ENCODE results near the gene EYA2.
"Not testable (repeated sequence)": the region's sequence is repeated elsewhere in the genome, so short reads cannot be mapped to it uniquely, and the experiment has no call there.

Gene EYA2

GRCh38 chr20:47205577-47206123 lies 311.0 kb downstream of the EYA2 start:
- peak; percentile 72 for DNase-seq (ENCODE audit: extremely low spot score)
- POLR2A ChIA-PET = no interaction called here
- peak; percentile 54; the same call in 1 of the 2 replicates for TF ChIP-seq L3MBTL2 (conservative IDR thresholded peaks at IDR 0.05)
- no peak for TF ChIP-seq FOXA1 (IDR thresholded peaks at IDR 0.05)
- TF ChIP-seq FOXM1 (IDR thresholded peaks at IDR 0.05; ENCODE audit: borderline replicate concordance) = no peak
- CTCF ChIA-PET = interaction anchor here (0.6 to 1.7 kb wide), 6 partner anchors 11 to 1016 kb away, joined by 3 to 11 read pairs (median 4); no protein-coding TSS in a partner anchor

- CTCF ChIA-PET; POLR2A ChIA-PET; DNase-seq (ENCODE audit: extremely low spot score): not testable (repeated sequence)
Measured at GRCh38 chr20:47206552-47206951, 311.9 kb downstream of the EYA2 start.

GRCh38 chr20:47206962-47207641 lies 312.5 kb downstream of the EYA2 start:
- TF ChIP-seq NFRKB (IDR thresholded peaks at IDR 0.05) (no peak), SP1 (IDR thresholded peaks at IDR 0.05) (no peak), FOXM1 (IDR thresholded peaks at IDR 0.05; ENCODE audit: borderline replicate concordance) (no peak), LEF1 (IDR thresholded peaks at IDR 0.05; ENCODE audit: borderline replicate concordance) (no peak), ELF4 (IDR thresholded peaks at IDR 0.05) (no peak), SUZ12 (IDR thresholded peaks at IDR 0.05) (no peak), FOXA1 (IDR thresholded peaks at IDR 0.05) (no peak), TARDBP (IDR thresholded peaks at IDR 0.05) (no peak), ARNT (IDR thresholded peaks at IDR 0.05) (no peak), BHLHE40 (IDR thresholded peaks at IDR 0.05; ENCODE audit: borderline replicate concordance) (no peak), CTBP1 (IDR thresholded peaks at IDR 0.05; ENCODE audit: borderline replicate concordance) (no peak), PKNOX1 (IDR thresholded peaks at IDR 0.05) (no peak), L3MBTL2 (conservative IDR thresholded peaks at IDR 0.05) (no peak), HDGF (IDR thresholded peaks at IDR 0.05; ENCODE audit: borderline replicate concordance) (no peak), ZNF384 (IDR thresholded peaks at IDR 0.05) (no peak), FOXK2 (IDR thresholded peaks at IDR 0.05) (no peak)
- ChIA-PET CTCF (interaction anchor here (0.7 kb wide), 1 partner anchor 11 kb away, joined by 4 read pairs; no protein-coding TSS in a partner anchor), POLR2A (no interaction called here)
- DNase-seq (ENCODE audit: extremely low spot score) = no peak

- CTCF ChIA-PET = interaction anchor here (1.2 kb wide), 1 partner anchor 175 kb away, joined by 6 read pairs; no protein-coding TSS in a partner anchor
- POLR2A ChIA-PET = no interaction called here
Measured at GRCh38 chr20:47208534-47209174, 314.0 kb downstream of the EYA2 start.

GRCh38 chr20:47209982-47210381 lies 315.3 kb downstream of the EYA2 start:
- TF ChIP-seq LEF1 (IDR thresholded peaks at IDR 0.05; ENCODE audit: borderline replicate concordance) (no peak), BHLHE40 (IDR thresholded peaks at IDR 0.05; ENCODE audit: borderline replicate concordance) (no peak), FOXM1 (IDR thresholded peaks at IDR 0.05; ENCODE audit: borderline replicate concordance) (no peak), ELF4 (IDR thresholded peaks at IDR 0.05) (no peak), L3MBTL2 (conservative IDR thresholded peaks at IDR 0.05) (no peak), NFRKB (IDR thresholded peaks at IDR 0.05) (no peak)
- DNase-seq (ENCODE audit: extremely low spot score) = no peak
- POLR2A ChIA-PET = no interaction called here
- CTCF ChIA-PET = no interaction called here

More at GRCh38 chr20:47208534-47209174, 314.0 kb downstream of the EYA2 start:
- DNase-seq (ENCODE audit: extremely low spot score) = no peak
- TF ChIP-seq FOXM1 (IDR thresholded peaks at IDR 0.05; ENCODE audit: borderline replicate concordance) = no peak
- TF ChIP-seq NFRKB (IDR thresholded peaks at IDR 0.05) = no peak
- no peak for TF ChIP-seq PKNOX1 (IDR thresholded peaks at IDR 0.05)
- no peak for TF ChIP-seq FOXA1 (IDR thresholded peaks at IDR 0.05)
- TF ChIP-seq CTBP1 (IDR thresholded peaks at IDR 0.05; ENCODE audit: borderline replicate concordance) = no peak
- TF ChIP-seq BHLHE40 (IDR thresholded peaks at IDR 0.05; ENCODE audit: borderline replicate concordance) = no peak
- TF ChIP-seq ELF4 (IDR thresholded peaks at IDR 0.05) = no peak
- TF ChIP-seq LEF1 (IDR thresholded peaks at IDR 0.05; ENCODE audit: borderline replicate concordance) = no peak
- no peak for TF ChIP-seq HDGF (IDR thresholded peaks at IDR 0.05; ENCODE audit: borderline replicate concordance)
- TF ChIP-seq SP1 (IDR thresholded peaks at IDR 0.05) = no peak
- no peak for TF ChIP-seq FOXK2 (IDR thresholded peaks at IDR 0.05)
- TF ChIP-seq L3MBTL2 (conservative IDR thresholded peaks at IDR 0.05) = no peak
- TF ChIP-seq TARDBP (IDR thresholded peaks at IDR 0.05) = no peak
- TF ChIP-seq ZNF384 (IDR thresholded peaks at IDR 0.05) = no peak
- TF ChIP-seq SUZ12 (IDR thresholded peaks at IDR 0.05) = no peak
- no peak for TF ChIP-seq ARNT (IDR thresholded peaks at IDR 0.05)

- POLR2A ChIA-PET = no interaction called here
- DNase-seq (ENCODE audit: extremely low spot score) = no peak
- CTCF ChIA-PET = no interaction called here
- TF ChIP-seq NFRKB (IDR thresholded peaks at IDR 0.05) = no peak
- TF ChIP-seq BHLHE40 (IDR thresholded peaks at IDR 0.05; ENCODE audit: borderline replicate concordance) = no peak
- no peak for TF ChIP-seq FOXK2 (IDR thresholded peaks at IDR 0.05)
- no peak for TF ChIP-seq SUZ12 (IDR thresholded peaks at IDR 0.05)
- no peak for TF ChIP-seq FOXA1 (IDR thresholded peaks at IDR 0.05)
- TF ChIP-seq SP1 (IDR thresholded peaks at IDR 0.05) = no peak
- TF ChIP-seq FOXM1 (IDR thresholded peaks at IDR 0.05; ENCODE audit: borderline replicate concordance) = no peak
- TF ChIP-seq HDGF (IDR thresholded peaks at IDR 0.05; ENCODE audit: borderline replicate concordance) = no peak
- no peak for TF ChIP-seq ELF4 (IDR thresholded peaks at IDR 0.05)
- no peak for TF ChIP-seq CTBP1 (IDR thresholded peaks at IDR 0.05; ENCODE audit: borderline replicate concordance)
- no peak for TF ChIP-seq PKNOX1 (IDR thresholded peaks at IDR 0.05)
- no peak for TF ChIP-seq LEF1 (IDR thresholded peaks at IDR 0.05; ENCODE audit: borderline replicate concordance)
- TF ChIP-seq TARDBP (IDR thresholded peaks at IDR 0.05) = no peak
- no peak for TF ChIP-seq ARNT (IDR thresholded peaks at IDR 0.05)
- no peak for TF ChIP-seq L3MBTL2 (conservative IDR thresholded peaks at IDR 0.05)
Measured at GRCh38 chr20:47210470-47210869, 315.8 kb downstream of the EYA2 start.

All from HEK293T (cell line).